WTC11 (cell line): ENCODE results near the gene PRKAG2. TPM values are rescaled to one million over a fixed set of nuclear protein-coding genes. Genes with fewer than 3 reads are reported as not detected.

Experiments
- ATAC-seq: fragments of 200-7000 bp; cut with Tn5 transposase; 2 replicates; pipeline ENCODE4 v1.10.0; 2021; ENCODE audit warnings: mild to moderate bottlenecking, moderate library complexity
- CTCF ChIA-PET: fragments of 300-600 bp; sonication (Branson Sonifier 250); formaldehyde crosslinking; loops from one replicate; lab custom pipeline; 2021; ENCODE audit warnings: antibody characterized with exemption; lab: Charles Lee
- POLR2A ChIA-PET: fragments of 350-600 bp; sonication (Branson Sonifier 250); formaldehyde crosslinking; loops from one replicate; lab custom pipeline; 2021; ENCODE audit warnings: antibody characterized with exemption; lab: Charles Lee
- DNase-seq: peaks from one replicate; pipeline ENCODE4 v3.0.0; 2021; ENCODE audit warnings: low spot score
- H3K27ac Mint-ChIP-seq: 2 replicates; pipeline ENCODE4 v1.8.0; 2021; ENCODE audit warnings: mixed read lengths
- H3K27me3 Mint-ChIP-seq: 2 replicates; pipeline ENCODE4 v1.8.0; 2021; ENCODE audit warnings: low read depth, mild to moderate bottlenecking, moderate library complexity, mixed read lengths
- H3K36me3 Mint-ChIP-seq: 2 replicates; pipeline ENCODE4 v1.8.0; 2021; ENCODE audit warnings: mixed read lengths
- H3K4me1 Mint-ChIP-seq: 2 replicates; pipeline ENCODE4 v1.8.0; 2022; ENCODE audit warnings: mixed read lengths
- H3K4me3 Mint-ChIP-seq: 2 replicates; pipeline ENCODE4 v1.8.0; 2021; ENCODE audit warnings: mild to moderate bottlenecking, moderate library complexity, mixed read lengths
- H3K9me3 Mint-ChIP-seq: 2 replicates; pipeline ENCODE4 v1.8.0; 2021; ENCODE audit warnings: mixed read lengths
- GABPB1 ChIP-seq: sonication (generic); formaldehyde crosslinking; IDR thresholded peaks from 2 replicates; pipeline ENCODE4 v1.8.1; 2023; ENCODE audit warnings: mild to moderate bottlenecking, missing genetic modification reagents
- JUN ChIP-seq: sonication (generic); formaldehyde crosslinking; IDR thresholded peaks from 2 replicates; pipeline ENCODE4 v1.8.0; 2023; ENCODE audit warnings: mild to moderate bottlenecking, missing genetic modification reagents
- MYBL2 ChIP-seq: sonication (generic); formaldehyde crosslinking; IDR thresholded peaks from 2 replicates; pipeline ENCODE4 v1.8.1; 2023; ENCODE audit warnings: mild to moderate bottlenecking, moderate library complexity, missing genetic modification reagents
- NR3C1 ChIP-seq: sonication (generic); formaldehyde crosslinking; conservative IDR thresholded peaks from 2 replicates; pipeline ENCODE4 v1.8.1; 2023; ENCODE audit warnings: low read depth, mild to moderate bottlenecking, missing genetic modification reagents
- OVOL2 ChIP-seq: fragments of 250-450 bp; sonication (Bioruptor Pico); IDR thresholded peaks from 2 replicates; pipeline ENCODE4 v1.9.0; 2021; ENCODE audit warnings: mild to moderate bottlenecking, borderline replicate concordance
- PRRX2 ChIP-seq: fragments of 250-450 bp; sonication (Bioruptor Pico); IDR thresholded peaks from 2 replicates; pipeline ENCODE4 v1.8.0; 2021; ENCODE audit warnings: mild to moderate bottlenecking
- TCF7 ChIP-seq: sonication (generic); formaldehyde crosslinking; IDR thresholded peaks from 2 replicates; pipeline ENCODE4 v1.8.0; 2022; ENCODE audit warnings: mild to moderate bottlenecking, low read depth, missing genetic modification reagents, moderate library complexity
- TP53 ChIP-seq: sonication (generic); formaldehyde crosslinking; IDR thresholded peaks from 2 replicates; pipeline ENCODE4 v1.8.1; 2023; ENCODE audit warnings: mild to moderate bottlenecking, missing genetic modification reagents
- ZNF671 ChIP-seq: fragments of 250-450 bp; sonication (Bioruptor Pico); IDR thresholded peaks from 2 replicates; pipeline ENCODE4 v1.8.0; 2021; ENCODE audit warnings: mild to moderate bottlenecking
- total RNA-seq: library from RNA; stranded (reverse); gene quantifications from 3 replicates; pipeline ENCODE4 v1.2.3, GENCODE V29; 2021
- TF ChIP-seq, protein P1 (sequence below): sonication (generic); formaldehyde crosslinking; IDR thresholded peaks from 2 replicates; pipeline ENCODE4 v1.8.0; 2023; ENCODE audit warnings: mild to moderate bottlenecking, missing genetic modification reagents
- TF ChIP-seq, protein P2 (sequence below): sonication (generic); formaldehyde crosslinking; IDR thresholded peaks from 2 replicates; pipeline ENCODE4 v1.8.1; 2023; ENCODE audit warnings: mild to moderate bottlenecking, missing genetic modification reagents, moderate library complexity

Gene PRKAG2
- total RNA-seq, 1 experiment from 2014 or later = 20.3 TPM

DNA sequence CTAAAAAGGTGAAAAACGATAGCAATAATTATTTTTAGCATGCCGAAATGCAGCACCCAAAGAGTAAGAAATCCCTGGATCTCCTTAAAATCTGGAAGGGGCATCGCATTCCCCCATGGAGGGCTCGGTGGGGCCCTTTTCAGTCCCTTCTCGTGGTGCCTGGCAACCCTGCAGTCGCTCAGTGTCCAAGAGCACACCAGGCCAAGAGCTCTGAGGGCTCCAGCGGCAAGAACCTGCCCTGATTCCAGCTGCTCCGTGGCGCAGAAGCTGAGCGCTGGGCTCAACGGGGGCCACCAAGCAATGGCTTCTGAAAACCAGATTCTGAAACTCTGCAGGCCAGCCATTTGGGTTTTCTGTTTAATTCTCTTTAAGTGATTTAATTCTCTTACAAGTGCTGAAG, 131.2 kb downstream of the PRKAG2 start (continued):
- no peak for TF ChIP-seq TP53 (CRISPR knock-in tag)
- TF ChIP-seq GABPB1 (CRISPR knock-in tag) = no peak
- TF ChIP-seq, all 79 proteins: peak for 0

DNA sequence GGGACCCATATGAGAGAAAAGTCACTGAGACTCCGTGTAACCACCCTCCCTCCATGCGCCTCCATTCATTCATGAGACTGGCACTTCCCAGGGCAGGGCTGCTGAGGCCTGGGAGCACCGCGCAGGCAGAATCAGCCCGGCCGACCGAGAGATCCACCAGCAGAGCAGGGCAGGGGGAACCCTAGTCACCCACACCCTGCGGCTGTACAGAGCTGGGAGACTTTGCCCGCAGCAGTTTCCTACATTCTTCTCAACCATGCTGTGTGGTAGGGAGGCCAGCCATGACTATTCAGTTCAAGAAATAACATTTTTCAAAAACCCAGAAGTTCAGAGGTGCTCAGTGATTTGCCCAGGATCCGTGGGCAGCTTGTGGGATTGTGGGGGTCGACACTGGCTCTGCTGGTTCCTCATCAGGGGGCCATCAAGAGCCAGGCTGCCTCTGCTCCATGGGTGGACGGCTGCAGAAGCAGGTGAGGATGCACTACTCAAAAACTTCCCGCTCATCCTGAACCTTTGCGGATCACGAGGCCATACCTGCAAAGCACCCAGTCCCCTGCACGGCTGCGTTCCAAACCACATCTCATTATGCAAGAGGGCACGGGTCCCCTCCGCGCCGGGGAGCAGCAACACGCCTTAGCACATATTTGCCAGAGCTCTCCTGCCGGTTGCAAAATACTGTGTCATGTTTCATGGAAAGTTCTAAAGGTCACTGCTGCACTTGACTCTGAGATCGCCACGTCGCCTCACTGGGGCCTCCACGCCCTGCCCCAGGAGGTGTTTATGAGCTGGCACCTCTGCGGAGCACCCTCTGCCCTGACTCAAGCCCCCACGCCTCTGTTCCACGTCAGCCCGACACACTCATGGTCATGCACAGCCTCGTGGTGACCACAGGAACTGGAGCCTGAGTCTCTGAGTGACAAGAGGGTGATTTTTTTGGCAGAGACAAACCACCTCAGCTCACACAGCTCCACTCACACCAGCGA, 132.0 kb downstream of the PRKAG2 start:
- H3K27me3 Mint-ChIP-seq = no peaks in the 10 kb centered on the region
- CTCF ChIA-PET = interaction anchor here (1.0 to 2.5 kb wide), 3 partner anchors 9 to 297 kb away, joined by 3 to 8 read pairs (median 4); no protein-coding TSS in a partner anchor
- ATAC-seq = no peak
- H3K4me3 Mint-ChIP-seq = no peak overlapping the region
- peaks cover 15% of the 10 kb centered on the region for H3K4me1 Mint-ChIP-seq
- DNase-seq = no peak
- H3K27ac Mint-ChIP-seq = no peak overlapping the region
- peaks cover under 1% of the 10 kb centered on the region for H3K36me3 Mint-ChIP-seq
- H3K9me3 Mint-ChIP-seq = peaks cover under 1% of the 10 kb centered on the region
- POLR2A ChIA-PET = no interaction called here
- TF ChIP-seq TCF7 (no peak), GABPB1 (CRISPR knock-in tag) (peak; percentile 94)

DNA sequence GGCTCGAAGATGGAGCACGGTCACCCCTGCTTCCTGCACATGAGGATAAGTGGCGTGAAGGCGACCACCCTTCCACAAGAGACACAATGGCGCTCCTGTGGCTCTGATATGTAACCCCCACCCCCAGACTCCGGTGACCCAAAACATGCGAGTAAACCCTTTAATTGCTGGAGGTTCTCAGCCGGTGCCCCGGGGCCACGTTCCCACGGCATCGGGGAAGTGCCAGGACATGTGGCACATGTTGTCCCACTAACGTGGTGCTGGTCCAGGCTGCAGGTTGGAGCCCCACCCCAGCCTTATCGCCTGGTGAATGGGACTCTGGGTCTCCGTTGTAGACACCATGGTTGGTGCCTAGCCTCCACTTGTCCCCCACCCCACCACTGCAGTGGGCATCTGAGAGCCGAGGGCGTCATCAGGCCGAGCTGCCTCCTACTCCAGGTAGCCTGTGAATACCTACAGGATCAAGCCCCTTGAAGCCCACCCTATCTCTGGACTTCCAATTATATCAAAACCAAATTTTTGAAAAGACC, 132.8 kb downstream of the PRKAG2 start:
- CTCF ChIA-PET = interaction anchor here (1.0 to 2.5 kb wide), 2 partner anchors 10 to 111 kb away, joined by 3 to 8 read pairs; no protein-coding TSS in a partner anchor
- POLR2A ChIA-PET = no interaction called here
- DNase-seq = no peak
- no peak overlapping the region for H3K27ac Mint-ChIP-seq
- H3K36me3 Mint-ChIP-seq = peaks cover 6% of the 10 kb centered on the region
- TF ChIP-seq NR3C1 (CRISPR knock-in tag) (no peak), OVOL2 (CRISPR knock-in tag) (no peak), JUN (CRISPR knock-in tag) (no peak), MYBL2 (CRISPR knock-in tag) (no peak)
- TF ChIP-seq, protein P1, sequence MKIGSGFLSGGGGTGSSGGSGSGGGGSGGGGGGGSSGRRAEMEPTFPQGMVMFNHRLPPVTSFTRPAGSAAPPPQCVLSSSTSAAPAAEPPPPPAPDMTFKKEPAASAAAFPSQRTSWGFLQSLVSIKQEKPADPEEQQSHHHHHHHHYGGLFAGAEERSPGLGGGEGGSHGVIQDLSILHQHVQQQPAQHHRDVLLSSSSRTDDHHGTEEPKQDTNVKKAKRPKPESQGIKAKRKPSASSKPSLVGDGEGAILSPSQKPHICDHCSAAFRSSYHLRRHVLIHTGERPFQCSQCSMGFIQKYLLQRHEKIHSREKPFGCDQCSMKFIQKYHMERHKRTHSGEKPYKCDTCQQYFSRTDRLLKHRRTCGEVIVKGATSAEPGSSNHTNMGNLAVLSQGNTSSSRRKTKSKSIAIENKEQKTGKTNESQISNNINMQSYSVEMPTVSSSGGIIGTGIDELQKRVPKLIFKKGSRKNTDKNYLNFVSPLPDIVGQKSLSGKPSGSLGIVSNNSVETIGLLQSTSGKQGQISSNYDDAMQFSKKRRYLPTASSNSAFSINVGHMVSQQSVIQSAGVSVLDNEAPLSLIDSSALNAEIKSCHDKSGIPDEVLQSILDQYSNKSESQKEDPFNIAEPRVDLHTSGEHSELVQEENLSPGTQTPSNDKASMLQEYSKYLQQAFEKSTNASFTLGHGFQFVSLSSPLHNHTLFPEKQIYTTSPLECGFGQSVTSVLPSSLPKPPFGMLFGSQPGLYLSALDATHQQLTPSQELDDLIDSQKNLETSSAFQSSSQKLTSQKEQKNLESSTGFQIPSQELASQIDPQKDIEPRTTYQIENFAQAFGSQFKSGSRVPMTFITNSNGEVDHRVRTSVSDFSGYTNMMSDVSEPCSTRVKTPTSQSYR (CRISPR knock-in tag) = no peak
- peaks cover 15% of the 10 kb centered on the region for H3K4me1 Mint-ChIP-seq
- peaks cover 7% of the 10 kb centered on the region for H3K9me3 Mint-ChIP-seq
- H3K4me3 Mint-ChIP-seq = no peak overlapping the region
- H3K27me3 Mint-ChIP-seq = no peaks in the 10 kb centered on the region
- ATAC-seq = no peak

DNA sequence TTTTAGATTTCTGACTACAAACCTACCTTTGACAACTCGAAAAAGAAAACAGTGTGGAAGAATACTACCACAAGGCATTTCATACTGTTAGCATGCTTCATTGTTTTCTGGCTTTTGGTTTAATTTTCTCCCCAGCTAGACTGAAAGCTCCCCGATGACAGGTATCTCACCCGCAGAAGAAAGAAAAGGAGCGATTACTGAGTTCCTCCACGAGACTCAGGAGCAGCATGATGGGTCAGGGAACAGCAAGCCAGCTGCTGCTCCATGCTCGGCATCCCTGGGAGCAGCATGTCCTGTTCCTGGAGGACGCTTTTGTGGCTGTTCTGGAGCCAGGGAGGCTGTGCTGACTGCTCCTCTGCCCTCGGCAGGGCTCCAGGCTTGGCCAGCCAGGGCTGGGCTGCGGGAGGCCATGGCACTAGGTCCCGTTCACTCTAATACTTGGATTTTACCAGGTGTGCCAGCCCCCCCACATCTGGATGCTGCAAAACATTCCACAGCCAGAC, 133.4 kb downstream of the PRKAG2 start:
- ChIA-PET CTCF (interaction anchor here (1.0 to 1.3 kb wide), 2 partner anchors 11 to 110 kb away, joined by 3 to 8 read pairs; no protein-coding TSS in a partner anchor), POLR2A (no interaction called here)
- Mint-ChIP-seq H3K4me1 (peaks cover 15% of the 10 kb centered on the region), H3K27ac (no peak overlapping the region), H3K9me3 (peaks cover 12% of the 10 kb centered on the region), H3K27me3 (no peaks in the 10 kb centered on the region; the same call in 1 of the 2 replicates), H3K4me3 (no peak overlapping the region), H3K36me3 (peaks cover 12% of the 10 kb centered on the region)
- TF ChIP-seq, protein P2, sequence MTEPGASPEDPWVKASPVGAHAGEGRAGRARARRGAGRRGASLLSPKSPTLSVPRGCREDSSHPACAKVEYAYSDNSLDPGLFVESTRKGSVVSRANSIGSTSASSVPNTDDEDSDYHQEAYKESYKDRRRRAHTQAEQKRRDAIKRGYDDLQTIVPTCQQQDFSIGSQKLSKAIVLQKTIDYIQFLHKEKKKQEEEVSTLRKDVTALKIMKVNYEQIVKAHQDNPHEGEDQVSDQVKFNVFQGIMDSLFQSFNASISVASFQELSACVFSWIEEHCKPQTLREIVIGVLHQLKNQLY = no peak
- TF ChIP-seq NR3C1 (CRISPR knock-in tag) (no peak), ZNF671 (CRISPR knock-in tag) (no peak), PRRX2 (no peak)
- no peak for ATAC-seq
- DNase-seq = no peak
